ENCODE measurements around the gene MOB4. TPM values are rescaled to one million over a fixed set of nuclear protein-coding genes. Genes with fewer than 3 reads are reported as not detected.
A peak's percentile ranks its signal among the peaks of the same experiment; 100 is the strongest.

The MOB4 gene
- polyA plus RNA-seq, 4 donors, result 17.6 to 35.1 (median 23.2) TPM

DNA sequence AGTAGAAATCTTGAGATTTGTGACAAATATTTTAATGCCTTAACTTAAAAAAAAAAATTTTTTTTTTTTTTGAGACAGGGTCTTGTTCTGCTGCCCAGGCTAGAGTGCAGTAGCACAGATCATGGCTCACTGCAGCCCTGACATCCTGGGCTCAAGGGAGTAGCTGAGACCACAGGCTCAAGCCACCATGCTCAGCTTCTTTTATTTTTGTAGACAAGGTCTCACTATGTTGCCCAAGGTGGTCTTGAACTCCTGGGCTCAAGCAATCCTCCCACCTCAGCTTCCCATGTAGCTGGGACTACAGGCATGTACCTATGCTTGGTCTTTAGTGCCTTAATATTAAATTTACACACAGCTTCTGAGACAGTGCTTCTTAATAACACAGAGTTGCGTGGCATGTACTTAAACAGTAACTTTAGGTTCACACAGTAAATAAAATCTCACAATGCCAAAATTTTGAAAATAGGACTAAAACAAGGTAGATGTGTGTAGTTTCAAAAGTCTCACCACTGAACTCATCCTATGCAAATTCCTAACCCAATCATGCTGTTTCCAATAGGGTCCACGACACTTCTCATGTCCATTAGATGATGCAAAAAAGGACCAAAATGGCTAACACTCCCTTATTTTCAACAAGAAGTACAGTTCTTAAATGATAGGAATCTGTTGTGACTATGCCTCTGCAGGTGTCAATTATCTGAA is 20.3 kb upstream of the MOB4 start:
- WGBS, 3 donors, result 73 to 82% (median 73%) methylated on average over 2 of the region's 2 CpGs
- H3K4me3 ChIP-seq (ENCODE audit: low read depth in 1 of 3, low read length in 3 of 3), result no peak overlapping the region
- H3K4me1 ChIP-seq (ENCODE audit: control insufficient read depth in 3 of 3, insufficient read depth in 2 of 3, low read depth in 1 of 3, low read length in 2 of 3), result peaks cover 7 to 16% (median 10%) of the 10 kb centered on the region in 3 donors
- peaks cover 11 to 33% (median 11%) of the 10 kb centered on the region in 3 donors for H3K36me3 ChIP-seq (ENCODE audit: control insufficient read depth in 3 of 3, insufficient read depth in 2 of 3, low read depth in 1 of 3, low read length in 3 of 3)
- H3K27ac ChIP-seq (ENCODE audit: low read depth in 1 of 3, low read length in 2 of 3), result no peak overlapping the region
- DNase-seq (no peak), FAIRE-seq (no peak)
- no peaks in the 10 kb centered on the region for H3K9me3 ChIP-seq (ENCODE audit: control insufficient read depth in 2 of 2, insufficient read depth in 1 of 2, low read depth in 1 of 2, low read length in 1 of 2)
- H3K27me3 ChIP-seq (ENCODE audit: control insufficient read depth in 3 of 3, insufficient read depth in 3 of 3, low read length in 3 of 3), result no peaks in the 10 kb centered on the region

GRCh38 chr2:197496695-197497094 is 19.2 kb upstream of the MOB4 start:
- Histone ChIP-seq H3K4me1 (ENCODE audit: control insufficient read depth in 3 of 3, insufficient read depth in 2 of 3, low read depth in 1 of 3, low read length in 2 of 3) (peaks cover 7 to 16% (median 10%) of the 10 kb centered on the region in 3 donors), H3K9me3 (ENCODE audit: control insufficient read depth in 2 of 2, insufficient read depth in 1 of 2, low read depth in 1 of 2, low read length in 1 of 2) (no peaks in the 10 kb centered on the region), H3K36me3 (ENCODE audit: control insufficient read depth in 3 of 3, insufficient read depth in 2 of 3, low read depth in 1 of 3, low read length in 3 of 3) (peaks cover 11 to 27% (median 11%) of the 10 kb centered on the region in 3 donors), H3K27me3 (ENCODE audit: control insufficient read depth in 3 of 3, insufficient read depth in 3 of 3, low read length in 3 of 3) (no peaks in the 10 kb centered on the region), H3K4me3 (ENCODE audit: low read depth in 1 of 3, low read length in 3 of 3) (no peak overlapping the region), H3K27ac (ENCODE audit: low read depth in 1 of 3, low read length in 2 of 3) (peak overlapping the region in 1 of 3 donors; percentile 32)
- FAIRE-seq (no peak), DNase-seq (no peak)

DNA sequence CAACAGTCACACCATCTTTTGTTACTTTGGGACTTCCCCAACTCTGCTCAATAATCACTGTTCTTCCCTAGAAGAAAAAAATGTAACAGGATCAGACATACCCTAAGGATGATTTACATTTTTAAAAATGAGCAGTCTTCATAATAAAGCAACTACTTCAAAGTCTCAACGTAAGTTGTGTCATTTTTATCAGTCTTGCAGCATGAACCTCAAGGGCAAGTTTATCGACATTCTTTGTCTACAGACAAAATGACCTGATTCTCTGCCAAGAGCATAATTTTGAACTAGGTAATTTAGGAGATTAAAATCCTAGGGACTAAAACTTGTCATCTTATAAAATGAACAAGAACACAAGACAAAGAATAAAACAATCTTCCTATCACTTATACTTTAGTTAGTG is 18.5 kb upstream of the MOB4 start:
- H3K9me3 ChIP-seq (ENCODE audit: control insufficient read depth in 2 of 2, insufficient read depth in 1 of 2, low read depth in 1 of 2, low read length in 1 of 2), result no peaks in the 10 kb centered on the region
- H3K4me1 ChIP-seq (ENCODE audit: control insufficient read depth in 3 of 3, insufficient read depth in 2 of 3, low read depth in 1 of 3, low read length in 2 of 3), result peaks cover 7 to 18% (median 15%) of the 10 kb centered on the region in 3 donors
- H3K4me3 ChIP-seq (ENCODE audit: low read depth in 1 of 3, low read length in 3 of 3), result peak overlapping the region in 1 of 3 donors; percentile 77
- WGBS, 3 donors, result 4 to 27% (median 9%) methylated on average over 2 of the region's 2 CpGs
- no peaks in the 10 kb centered on the region for H3K27me3 ChIP-seq (ENCODE audit: control insufficient read depth in 3 of 3, insufficient read depth in 3 of 3, low read length in 3 of 3)
- DNase-seq (no peak), FAIRE-seq (no peak)
- H3K27ac ChIP-seq (ENCODE audit: low read depth in 1 of 3, low read length in 2 of 3), result no peak overlapping the region
- H3K36me3 ChIP-seq (ENCODE audit: control insufficient read depth in 3 of 3, insufficient read depth in 2 of 3, low read depth in 1 of 3, low read length in 3 of 3), result peaks cover 11 to 24% (median 11%) of the 10 kb centered on the region in 3 donors

- peak overlapping the region; percentile 71 to 81 (median 77) for H3K4me3 ChIP-seq (ENCODE audit: low read depth in 1 of 3, low read length in 3 of 3)
- H3K27me3 ChIP-seq (ENCODE audit: control insufficient read depth in 3 of 3, insufficient read depth in 3 of 3, low read length in 3 of 3), result no peaks in the 10 kb centered on the region
- WGBS, 3 donors, result 3 to 10% (median 5%) methylated on average over 14 of the region's 14 CpGs
- peaks cover 7 to 18% (median 16%) of the 10 kb centered on the region in 3 donors for H3K4me1 ChIP-seq (ENCODE audit: control insufficient read depth in 3 of 3, insufficient read depth in 2 of 3, low read depth in 1 of 3, low read length in 2 of 3)
- no peak for DNase-seq
- no peak for FAIRE-seq
- peaks cover 4 to 18% (median 8%) of the 10 kb centered on the region in 3 donors for H3K36me3 ChIP-seq (ENCODE audit: control insufficient read depth in 3 of 3, insufficient read depth in 2 of 3, low read depth in 1 of 3, low read length in 3 of 3)
- H3K27ac ChIP-seq (ENCODE audit: low read depth in 1 of 3, low read length in 2 of 3), result peak overlapping the region; percentile 89 to 97 (median 93)
- no peaks in the 10 kb centered on the region for H3K9me3 ChIP-seq (ENCODE audit: control insufficient read depth in 2 of 2, insufficient read depth in 1 of 2, low read depth in 1 of 2, low read length in 1 of 2)
These were observed 17.5 kb upstream of the MOB4 start for GRCh38 chr2:197498235-197498936.

- Histone ChIP-seq H3K4me3 (ENCODE audit: low read depth in 1 of 3, low read length in 3 of 3) (peak overlapping the region; percentile 71 to 81 (median 77)), H3K4me1 (ENCODE audit: control insufficient read depth in 3 of 3, insufficient read depth in 2 of 3, low read depth in 1 of 3, low read length in 2 of 3) (peaks cover 7 to 18% (median 16%) of the 10 kb centered on the region in 3 donors), H3K36me3 (ENCODE audit: control insufficient read depth in 3 of 3, insufficient read depth in 2 of 3, low read depth in 1 of 3, low read length in 3 of 3) (peaks cover 2 to 19% (median 6%) of the 10 kb centered on the region in 3 donors), H3K9me3 (ENCODE audit: control insufficient read depth in 2 of 2, insufficient read depth in 1 of 2, low read depth in 1 of 2, low read length in 1 of 2) (no peaks in the 10 kb centered on the region), H3K27me3 (ENCODE audit: control insufficient read depth in 3 of 3, insufficient read depth in 3 of 3, low read length in 3 of 3) (no peaks in the 10 kb centered on the region), H3K27ac (ENCODE audit: low read depth in 1 of 3, low read length in 2 of 3) (peak overlapping the region; percentile 89 to 97 (median 93))
- 0 to 1% (median 0%) methylated on average over 42 to 46 of the region's 46 CpGs for WGBS, 3 donors
- DNase-seq (peak; percentile 76 to 88), FAIRE-seq (no peak)
These were observed 16.8 kb upstream of the MOB4 start for GRCh38 chr2:197498937-197499593.

DNA sequence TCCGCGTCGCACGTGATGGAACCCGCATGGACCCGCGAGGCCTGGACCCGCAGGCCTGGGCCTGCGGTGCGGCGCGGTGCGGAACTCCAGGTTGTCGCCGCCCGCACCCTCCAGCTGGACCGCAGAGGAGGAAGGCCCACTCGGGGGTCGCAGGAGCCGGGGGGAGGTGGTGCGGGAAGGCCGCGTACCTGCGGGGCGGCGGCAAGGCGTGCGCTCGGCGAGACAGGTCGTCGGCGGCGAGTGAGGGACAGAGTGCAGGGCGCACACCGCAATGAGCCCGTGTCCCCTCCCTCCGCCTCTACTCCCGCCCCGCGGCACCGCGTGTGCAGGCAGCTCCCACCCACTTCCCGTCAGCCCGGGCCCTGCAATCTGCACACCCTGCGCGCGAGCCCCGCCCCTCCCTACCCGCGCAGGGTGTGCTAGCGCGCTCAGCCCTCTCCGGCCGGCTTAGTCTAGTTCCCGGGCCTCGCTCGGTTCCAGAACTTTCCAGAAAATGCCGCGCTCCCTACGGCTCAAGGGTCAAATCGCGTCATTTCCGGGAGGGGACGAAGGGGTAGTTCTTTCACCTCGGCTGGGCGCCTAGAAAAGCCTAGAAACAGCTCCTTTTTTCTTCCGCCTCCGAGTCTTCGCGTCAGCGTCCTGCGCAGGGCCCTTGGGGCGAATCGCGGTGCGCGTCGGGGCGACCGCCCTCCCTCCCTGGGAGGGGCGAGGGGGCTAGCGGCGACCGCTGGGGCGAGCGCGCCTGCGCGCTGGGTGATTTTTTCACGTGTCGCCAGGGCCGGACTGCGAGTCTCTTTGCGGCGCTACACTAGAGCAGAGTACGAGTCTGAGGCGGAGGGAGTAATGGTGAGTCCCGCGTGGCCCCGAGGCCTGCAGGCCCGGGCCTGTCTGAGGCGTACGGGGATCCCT is 16.0 kb upstream of the MOB4 start, which contains the start of the genes HSPD1 and HSPE1:
HSPD1 (minus strand) TSS at position 247 of the 909 bp plus-strand sequence. CDS start 992 bp downstream, outside the sequence.
HSPE1 (plus strand) TSS at position 786 of the 909 bp plus-strand sequence; CDS start at position 844, 58 bp downstream.
- DNase-seq (peak; percentile 100), FAIRE-seq (no peak)
- Histone ChIP-seq H3K4me1 (ENCODE audit: control insufficient read depth in 3 of 3, insufficient read depth in 2 of 3, low read depth in 1 of 3, low read length in 2 of 3) (peaks cover 7 to 18% (median 16%) of the 10 kb centered on the region in 3 donors), H3K4me3 (ENCODE audit: low read depth in 1 of 3, low read length in 3 of 3) (peak within 1 kb of the TSS; percentile 77 to 82 (median 81)), H3K27me3 (ENCODE audit: control insufficient read depth in 3 of 3, insufficient read depth in 3 of 3, low read length in 3 of 3) (no peaks in the 10 kb centered on the region), H3K9me3 (ENCODE audit: control insufficient read depth in 2 of 2, insufficient read depth in 1 of 2, low read depth in 1 of 2, low read length in 1 of 2) (no peaks in the 10 kb centered on the region), H3K36me3 (ENCODE audit: control insufficient read depth in 3 of 3, insufficient read depth in 2 of 3, low read depth in 1 of 3, low read length in 3 of 3) (peaks cover 2 to 26% (median 4%) of the 10 kb centered on the region in 3 donors), H3K27ac (ENCODE audit: low read depth in 1 of 3, low read length in 2 of 3) (peak within 1 kb of the TSS; percentile 89 to 97 (median 93))
- WGBS, 3 donors, result 0% methylated on average over 78 to 104 of the region's 104 CpGs

DNA sequence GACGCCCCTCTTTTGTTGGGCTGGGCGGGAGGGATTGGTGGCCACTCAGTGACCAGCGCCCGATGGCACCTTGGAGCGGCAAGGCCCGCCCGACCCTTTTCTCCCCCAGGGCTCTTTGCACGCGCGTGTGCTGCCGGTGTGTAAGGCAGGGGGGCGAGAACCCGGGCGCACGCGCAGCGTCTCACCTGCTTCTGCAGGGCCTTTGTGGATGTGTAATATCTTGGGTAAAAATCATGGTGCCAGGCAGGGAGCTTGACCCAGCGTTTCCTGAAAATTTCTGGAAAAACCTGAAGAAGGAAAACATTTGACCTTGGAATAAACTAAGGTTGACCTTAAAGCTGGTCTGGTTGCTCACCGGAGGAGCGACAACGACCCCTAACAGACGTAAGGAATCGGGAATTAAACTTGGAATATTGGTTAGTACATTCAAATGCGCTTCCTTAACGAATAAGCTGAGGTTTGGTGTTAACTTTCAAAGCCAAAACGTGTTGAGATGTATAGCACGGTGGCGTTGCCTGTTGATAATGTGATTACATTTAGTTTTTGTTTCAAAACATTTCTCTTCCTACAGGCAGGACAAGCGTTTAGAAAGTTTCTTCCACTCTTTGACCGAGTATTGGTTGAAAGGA is 15.2 kb upstream of the MOB4 start:
- Histone ChIP-seq H3K27me3 (ENCODE audit: control insufficient read depth in 3 of 3, insufficient read depth in 3 of 3, low read length in 3 of 3) (no peaks in the 10 kb centered on the region), H3K4me1 (ENCODE audit: control insufficient read depth in 3 of 3, insufficient read depth in 2 of 3, low read depth in 1 of 3, low read length in 2 of 3) (peaks cover 5 to 16% (median 15%) of the 10 kb centered on the region in 3 donors), H3K27ac (ENCODE audit: low read depth in 1 of 3, low read length in 2 of 3) (peak overlapping the region; percentile 57 to 97 (median 93)), H3K4me3 (ENCODE audit: low read depth in 1 of 3, low read length in 3 of 3) (peak overlapping the region; percentile 62 to 82 (median 77)), H3K9me3 (ENCODE audit: control insufficient read depth in 2 of 2, insufficient read depth in 1 of 2, low read depth in 1 of 2, low read length in 1 of 2) (no peaks in the 10 kb centered on the region), H3K36me3 (ENCODE audit: control insufficient read depth in 3 of 3, insufficient read depth in 2 of 3, low read depth in 1 of 3, low read length in 3 of 3) (peaks cover 2 to 27% (median 4%) of the 10 kb centered on the region in 3 donors)
- DNase-seq (peak; percentile 33 to 57), FAIRE-seq (no peak)
- WGBS, 3 donors, result 0 to 1% (median 0%) methylated on average over 26 to 30 of the region's 30 CpGs

Measured in small intestine (tissue), 7 donors.